OCI-M2 (cell line): ENCODE data around the gene RASD2.
"Not testable (repeated sequence)": the region's sequence is repeated elsewhere in the genome, so short reads cannot be mapped to it uniquely, and the experiment has no call there.

ENCODE experiments used
- DNase-seq: peaks from one replicate; lab custom pipeline; 2025; ENCODE audit not compliant: unreplicated experiment; lab: John Stamatoyannopoulos, UW

The RASD2 gene, protein sequence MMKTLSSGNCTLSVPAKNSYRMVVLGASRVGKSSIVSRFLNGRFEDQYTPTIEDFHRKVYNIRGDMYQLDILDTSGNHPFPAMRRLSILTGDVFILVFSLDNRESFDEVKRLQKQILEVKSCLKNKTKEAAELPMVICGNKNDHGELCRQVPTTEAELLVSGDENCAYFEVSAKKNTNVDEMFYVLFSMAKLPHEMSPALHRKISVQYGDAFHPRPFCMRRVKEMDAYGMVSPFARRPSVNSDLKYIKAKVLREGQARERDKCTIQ

DNA sequence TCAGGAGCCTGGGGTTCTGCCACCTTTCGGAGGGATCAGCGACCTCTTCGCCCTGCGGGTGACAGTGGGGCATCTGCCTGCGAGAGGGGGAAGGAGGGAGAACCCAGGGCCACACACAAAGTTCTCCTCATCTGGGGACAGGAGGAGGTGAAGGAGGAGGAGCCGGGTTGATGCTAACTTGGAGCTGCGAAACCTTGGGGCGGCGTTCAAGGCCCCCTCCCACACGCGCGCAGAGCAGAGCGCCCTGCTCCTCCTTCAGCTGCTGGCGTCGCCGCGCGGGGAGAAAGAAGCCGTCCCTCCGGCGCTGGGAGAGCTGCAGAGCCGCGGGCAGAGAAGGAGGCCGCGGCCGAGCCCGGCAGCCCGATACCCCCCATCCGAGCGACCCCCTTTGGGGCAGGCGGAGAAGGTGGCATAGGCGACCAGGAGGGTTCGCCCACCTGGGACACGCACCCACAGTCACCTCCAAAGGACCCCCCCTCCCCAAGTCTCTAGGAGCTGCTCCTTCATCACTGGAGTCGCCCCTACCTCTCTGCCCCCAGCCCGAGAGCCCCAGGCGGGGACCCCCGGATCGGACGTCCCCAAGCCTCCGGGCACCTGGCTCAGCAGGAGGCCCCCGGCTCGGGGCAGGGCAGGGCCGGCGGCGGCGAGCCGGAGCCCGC is at the start of gene RASD2:
Gene RASD2, plus strand, starts transcription at position 237 of the 659 bp plus-strand sequence. CDS start 5,979 bp downstream, outside the sequence.
- no peak for DNase-seq

DNA sequence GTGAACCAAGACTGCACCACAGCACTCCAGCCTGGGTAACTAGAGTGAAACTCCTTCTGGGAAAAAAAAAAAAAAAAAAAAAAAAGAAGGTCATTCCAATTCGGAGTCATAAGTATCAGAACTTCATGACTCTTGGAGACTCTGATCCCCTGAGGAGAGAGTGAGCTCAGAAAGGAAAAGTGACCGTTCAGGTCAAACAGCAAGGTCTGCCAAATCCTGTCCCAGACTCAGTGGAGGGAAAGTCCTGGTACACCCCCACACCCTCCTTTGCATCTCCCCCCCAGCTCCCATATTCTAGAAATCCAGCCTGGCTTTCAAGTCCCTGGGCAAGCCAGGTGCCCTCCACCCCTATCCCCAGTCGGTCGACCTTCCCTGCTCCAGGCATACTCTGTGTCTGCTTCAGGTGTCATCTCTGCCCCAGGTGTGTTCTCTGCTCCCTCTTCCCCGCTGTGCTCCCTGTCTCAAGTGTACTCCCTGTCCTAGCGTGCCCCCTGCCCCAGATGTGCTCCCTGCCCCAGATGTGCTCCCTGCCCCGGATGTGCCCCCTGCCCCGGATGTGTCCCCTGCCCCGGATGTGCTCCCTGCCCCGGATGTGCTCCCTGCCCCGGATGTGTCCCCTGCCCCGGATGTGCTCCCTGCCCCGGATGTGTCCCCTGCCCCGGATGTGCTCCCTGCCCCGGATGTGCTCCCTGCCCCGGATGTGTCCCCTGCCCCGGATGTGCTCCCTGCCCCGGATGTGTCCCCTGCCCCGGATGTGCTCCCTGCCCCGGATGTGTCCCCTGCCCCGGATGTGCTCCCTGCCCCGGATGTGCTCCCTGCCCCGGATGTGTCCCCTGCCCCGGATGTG is 49.3 kb upstream of the RASD2 start:
- not testable (repeated sequence) for DNase-seq

- no peak for DNase-seq
Measured at GRCh38 chr22:35491908-35492380, 48.7 kb upstream of the RASD2 start.

DNA sequence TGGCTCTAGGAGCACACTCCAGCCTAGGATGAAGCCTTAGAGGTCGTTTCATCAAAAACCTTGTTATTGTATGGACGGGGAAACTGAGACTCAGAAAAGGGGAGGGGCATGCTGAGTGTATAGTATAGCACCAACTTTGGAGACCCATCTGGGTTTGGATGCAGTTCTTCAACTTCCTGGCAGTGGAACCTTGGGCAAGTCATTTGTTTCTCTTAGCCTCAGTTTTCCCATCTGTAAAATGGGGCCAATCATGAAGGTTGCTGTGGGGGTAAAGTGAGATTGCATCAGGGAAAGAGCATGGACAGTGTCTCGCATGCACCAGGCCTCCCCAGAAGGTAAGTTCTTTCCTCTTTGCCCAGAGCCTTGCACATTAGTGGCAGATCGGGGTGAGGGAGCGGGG is 47.6 kb upstream of the RASD2 start:
- DNase-seq, result no peak

- DNase-seq, result not testable (repeated sequence)
Measured at GRCh38 chr22:35495711-35496110, 44.9 kb upstream of the RASD2 start.

DNA sequence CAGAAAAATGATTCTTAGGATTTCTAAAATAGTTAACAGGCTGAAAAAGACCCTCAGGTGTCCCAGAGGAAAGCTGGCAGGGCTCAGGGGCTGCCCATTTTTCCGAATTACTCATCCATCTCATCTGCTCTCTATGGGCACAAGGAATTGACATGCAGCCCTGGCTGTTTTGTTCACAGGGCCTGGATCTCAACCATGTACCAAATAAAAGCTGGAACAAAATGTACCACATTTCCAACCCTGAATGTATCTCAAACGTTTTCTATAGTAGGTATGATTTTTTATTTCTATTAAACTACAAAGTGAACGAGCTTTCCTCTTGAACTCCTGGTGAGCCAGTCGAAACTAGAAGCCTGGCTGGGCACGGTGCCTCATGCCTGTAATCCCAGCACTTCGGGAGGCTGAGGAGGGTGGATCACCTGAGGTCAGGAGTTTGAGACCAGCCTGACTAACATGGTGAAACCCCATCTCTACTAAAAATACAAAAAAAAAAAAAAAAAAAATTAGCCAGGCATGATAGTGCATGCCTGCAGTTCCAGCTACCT is 43.8 kb upstream of the RASD2 start:
- no peak for DNase-seq

- DNase-seq, result no peak
Measured at GRCh38 chr22:35498026-35498800, 42.4 kb upstream of the RASD2 start.

- no peak for DNase-seq
Measured at GRCh38 chr22:35502836-35503235, 37.8 kb upstream of the RASD2 start.

GRCh38 chr22:35505399-35506258 is 35.0 kb upstream of the RASD2 start:
- DNase-seq, result no peak

GRCh38 chr22:35506259-35506570 is 34.4 kb upstream of the RASD2 start:
- DNase-seq, result no peak

GRCh38 chr22:35507851-35508250 is 32.8 kb upstream of the RASD2 start:
- not testable (repeated sequence) for DNase-seq

- no peak for DNase-seq
Measured at GRCh38 chr22:35509451-35509850, 31.2 kb upstream of the RASD2 start.

DNA sequence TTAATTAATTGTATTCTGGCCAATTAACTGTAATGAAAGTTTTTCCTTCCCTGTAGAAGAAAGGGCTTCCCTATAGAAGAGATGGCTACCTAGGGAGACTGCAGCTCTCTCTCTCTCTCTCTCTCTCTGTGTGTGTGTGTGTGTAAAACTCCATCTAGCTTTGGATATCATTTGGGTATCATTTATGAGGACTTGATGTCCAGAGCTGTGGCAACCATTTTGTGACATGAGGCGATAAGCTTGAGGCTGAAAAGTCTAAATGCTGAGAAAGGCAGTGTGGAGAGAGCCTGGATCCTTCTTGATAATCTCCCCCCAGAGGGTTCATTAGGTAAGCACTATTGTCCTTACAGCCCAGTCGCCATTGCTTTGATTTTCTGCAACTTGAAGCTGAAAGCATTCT is 30.7 kb upstream of the RASD2 start:
- no peak for DNase-seq

DNA sequence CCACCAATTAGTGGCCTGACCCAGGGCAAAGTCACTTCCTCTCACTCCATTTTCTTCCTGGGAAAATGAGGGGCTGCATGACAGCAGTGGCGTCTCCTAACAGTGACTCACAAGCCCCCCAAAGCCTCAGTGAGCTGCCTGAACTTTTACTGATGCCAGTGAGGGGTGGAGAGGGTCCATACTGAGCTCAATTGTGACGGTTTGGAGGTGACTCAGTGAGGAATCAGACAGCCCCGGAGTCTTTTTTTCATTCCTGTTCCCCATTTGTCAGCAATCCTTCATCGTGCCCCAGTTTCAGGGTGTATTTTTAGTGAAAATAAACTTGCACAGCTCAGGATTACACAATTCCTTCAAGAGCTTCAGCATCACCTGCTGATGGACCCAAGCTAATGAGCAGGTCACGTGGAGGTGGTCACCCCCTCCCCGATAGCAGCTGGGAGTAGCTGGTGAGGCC is 30.1 kb upstream of the RASD2 start:
- no peak for DNase-seq

GRCh38 chr22:35510951-35511350 is 29.7 kb upstream of the RASD2 start:
- no peak for DNase-seq

DNA sequence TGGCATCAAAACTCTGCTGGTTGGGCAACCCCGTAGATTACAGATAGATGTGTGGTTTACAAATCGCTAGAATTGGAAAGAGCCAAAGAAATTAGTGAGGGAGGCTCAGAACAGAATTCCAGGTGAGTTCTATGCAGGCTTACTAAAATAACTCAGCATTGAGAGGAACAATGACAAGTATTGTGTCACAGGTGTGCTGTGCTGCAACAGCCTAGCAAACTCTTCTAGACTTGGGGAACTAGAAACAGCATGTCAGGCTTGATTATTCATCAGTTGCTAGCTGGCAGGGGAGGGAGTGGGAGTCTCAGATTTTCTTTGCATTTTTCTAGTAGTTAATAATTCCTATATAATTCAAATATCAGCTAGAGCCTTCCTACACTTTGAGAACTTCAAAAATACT is 26.3 kb upstream of the RASD2 start:
- DNase-seq, result no peak

GRCh38 chr22:35515952-35516351 is 24.7 kb upstream of the RASD2 start:
- not testable (repeated sequence) for DNase-seq

DNA sequence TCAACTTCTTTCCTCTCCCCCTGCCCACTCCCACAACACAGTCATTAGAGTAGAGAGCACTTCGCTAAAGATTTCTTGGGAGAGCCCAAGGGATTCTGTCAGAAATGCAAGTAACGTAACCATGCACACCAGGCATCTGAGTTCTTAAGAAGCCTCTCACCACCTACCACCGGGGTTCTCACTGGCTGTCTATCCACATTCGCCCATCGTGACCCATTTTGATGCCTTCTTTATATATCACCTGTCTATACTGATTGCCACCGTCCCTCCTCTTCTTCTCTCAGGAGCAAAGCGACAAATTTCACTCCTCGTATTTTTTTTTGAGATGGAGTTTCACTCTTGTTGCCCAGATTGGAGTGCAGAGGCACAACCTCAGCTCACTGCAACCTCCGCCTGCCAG is 23.9 kb upstream of the RASD2 start:
- DNase-seq, result no peak

GRCh38 chr22:35517207-35517606 is 23.4 kb upstream of the RASD2 start:
- DNase-seq, result no peak
